Parathyroid adenoma (tissue), 2 donors: Measurements from ENCODE around the gene MASP2.
"Not testable (repeated sequence)": the region's sequence is repeated elsewhere in the genome, so short reads cannot be mapped to it uniquely, and the experiment has no call there.

ENCODE experiments used
- H2AFZ ChIP-seq: fragments of 300-600 bp; sonication (generic); one replicate; pipeline ENCODE4 v1.7.0; 2017; ENCODE audit warnings: antibody characterized with exemption, mild to moderate bottlenecking
- H3K27ac ChIP-seq: fragments of 300-600 bp; sonication (generic); one replicate; pipeline ENCODE4 v1.7.0; 2017
- H3K27me3 ChIP-seq: fragments of 300-600 bp; sonication (generic); one replicate; pipeline ENCODE4 v1.7.0; 2017; ENCODE audit warnings: low read length; ENCODE audit not compliant: control insufficient read depth, insufficient read depth
- H3K36me3 ChIP-seq: fragments of 300-600 bp; sonication (generic); one replicate; pipeline ENCODE4 v1.7.0; 2017; ENCODE audit warnings: low read length; ENCODE audit not compliant: control insufficient read depth, insufficient read depth
- H3K4me1 ChIP-seq: fragments of 300-600 bp; sonication (generic); one replicate; pipeline ENCODE4 v1.7.0; 2017; ENCODE audit warnings: control low read depth
- H3K4me2 ChIP-seq: fragments of 300-600 bp; sonication (generic); one replicate; pipeline ENCODE4 v1.7.0; 2017; ENCODE audit warnings: low read length
- H3K4me3 ChIP-seq: fragments of 300-600 bp; sonication (generic); one replicate; pipeline ENCODE4 v1.7.0; 2017; ENCODE audit warnings: low read depth, low read length
- H3K79me2 ChIP-seq: fragments of 300-600 bp; sonication (generic); one replicate; pipeline ENCODE4 v1.7.0; 2017; ENCODE audit warnings: control low read depth
- H3K9ac ChIP-seq: fragments of 300-600 bp; sonication (generic); one replicate; pipeline ENCODE4 v1.7.0; 2017; ENCODE audit warnings: mild to moderate bottlenecking
- H3K9me3 ChIP-seq: fragments of 300-600 bp; sonication (generic); one replicate; pipeline ENCODE4 v1.7.0; 2017; ENCODE audit warnings: low read length; ENCODE audit not compliant: control insufficient read depth
- TF ChIP-seq, protein P1 (sequence below): fragments of 300-600 bp; sonication (generic); IDR thresholded peaks from one replicate; pipeline ENCODE4 v1.7.0; 2017; ENCODE audit warnings: antibody characterized with exemption, mild to moderate bottlenecking
- donor health status: primary hyperparathyroidism.

The MASP2 gene

GRCh38 chr1:11024154-11024873 is 22.7 kb downstream of the MASP2 start:
- no peak overlapping the region for H3K27ac ChIP-seq
- no peaks in the 10 kb centered on the region for H3K4me1 ChIP-seq
- H3K36me3 ChIP-seq: no peaks in the 10 kb centered on the region

DNA sequence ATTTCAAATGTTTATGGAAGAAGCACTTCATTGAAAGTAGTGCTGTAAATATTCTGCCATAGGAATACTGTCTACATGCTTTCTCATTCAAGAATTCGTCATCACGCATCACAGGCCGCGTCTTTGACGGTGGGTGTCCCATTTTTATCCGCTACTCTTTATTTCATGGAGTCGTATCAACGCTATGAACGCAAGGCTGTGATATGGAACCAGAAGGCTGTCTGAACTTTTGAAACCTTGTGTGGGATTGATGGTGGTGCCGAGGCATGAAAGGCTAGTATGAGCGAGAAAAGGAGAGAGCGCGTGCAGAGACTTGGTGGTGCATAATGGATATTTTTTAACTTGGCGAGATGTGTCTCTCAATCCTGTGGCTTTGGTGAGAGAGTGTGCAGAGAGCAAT is 23.8 kb downstream of the MASP2 start:
- no peaks in the 10 kb centered on the region for H3K36me3 ChIP-seq

More at GRCh38 chr1:11024154-11024873, 22.7 kb downstream of the MASP2 start:
- no peak overlapping the region for H3K9ac ChIP-seq
- no peak overlapping the region for H3K4me3 ChIP-seq
- no peaks in the 10 kb centered on the region for H3K9me3 ChIP-seq
- H3K79me2 ChIP-seq: no peaks in the 10 kb centered on the region
- H2AFZ ChIP-seq: no peak overlapping the region
- TF ChIP-seq, protein P1, sequence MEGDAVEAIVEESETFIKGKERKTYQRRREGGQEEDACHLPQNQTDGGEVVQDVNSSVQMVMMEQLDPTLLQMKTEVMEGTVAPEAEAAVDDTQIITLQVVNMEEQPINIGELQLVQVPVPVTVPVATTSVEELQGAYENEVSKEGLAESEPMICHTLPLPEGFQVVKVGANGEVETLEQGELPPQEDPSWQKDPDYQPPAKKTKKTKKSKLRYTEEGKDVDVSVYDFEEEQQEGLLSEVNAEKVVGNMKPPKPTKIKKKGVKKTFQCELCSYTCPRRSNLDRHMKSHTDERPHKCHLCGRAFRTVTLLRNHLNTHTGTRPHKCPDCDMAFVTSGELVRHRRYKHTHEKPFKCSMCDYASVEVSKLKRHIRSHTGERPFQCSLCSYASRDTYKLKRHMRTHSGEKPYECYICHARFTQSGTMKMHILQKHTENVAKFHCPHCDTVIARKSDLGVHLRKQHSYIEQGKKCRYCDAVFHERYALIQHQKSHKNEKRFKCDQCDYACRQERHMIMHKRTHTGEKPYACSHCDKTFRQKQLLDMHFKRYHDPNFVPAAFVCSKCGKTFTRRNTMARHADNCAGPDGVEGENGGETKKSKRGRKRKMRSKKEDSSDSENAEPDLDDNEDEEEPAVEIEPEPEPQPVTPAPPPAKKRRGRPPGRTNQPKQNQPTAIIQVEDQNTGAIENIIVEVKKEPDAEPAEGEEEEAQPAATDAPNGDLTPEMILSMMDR: no peak
- H3K27me3 ChIP-seq: no peaks in the 10 kb centered on the region
- H3K4me2 ChIP-seq: no peak overlapping the region

DNA sequence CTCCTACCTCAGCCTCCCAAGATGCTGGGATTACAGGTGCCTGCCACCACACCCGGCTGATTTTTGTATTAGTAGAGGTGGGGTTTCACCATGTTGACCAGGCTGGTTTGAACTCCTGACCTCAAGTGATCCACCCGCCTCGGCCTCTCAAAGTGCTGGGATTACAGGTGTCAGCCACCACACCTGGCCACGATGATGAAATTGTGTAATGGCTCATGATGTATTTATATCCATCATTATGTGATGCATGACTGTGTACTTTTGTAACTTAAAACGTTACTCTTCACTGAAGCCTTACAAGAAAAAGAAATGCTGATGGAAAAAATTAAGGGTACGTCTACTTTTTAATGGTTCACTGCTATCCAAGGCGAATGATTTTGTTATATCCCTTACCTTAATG is 27.1 kb downstream of the MASP2 start:
- H3K27me3 ChIP-seq: no peaks in the 10 kb centered on the region
- H3K9me3 ChIP-seq: no peaks in the 10 kb centered on the region
- H3K4me2 ChIP-seq: no peak overlapping the region
- TF ChIP-seq, protein P1: no peak
- no peak overlapping the region for H3K4me3 ChIP-seq
- no peak overlapping the region for H2AFZ ChIP-seq
- no peaks in the 10 kb centered on the region for H3K36me3 ChIP-seq
- H3K9ac ChIP-seq: no peak overlapping the region
- no peaks in the 10 kb centered on the region for H3K79me2 ChIP-seq
- H3K27ac ChIP-seq: no peak overlapping the region
- no peaks in the 10 kb centered on the region for H3K4me1 ChIP-seq

More for the DNA sequence above, 23.8 kb downstream of the MASP2 start:
- no peak overlapping the region for H3K27ac ChIP-seq
- no peak overlapping the region for H3K4me3 ChIP-seq
- H2AFZ ChIP-seq: no peak overlapping the region
- TF ChIP-seq, protein P1: no peak
- H3K4me1 ChIP-seq: no peaks in the 10 kb centered on the region
- no peak overlapping the region for H3K9ac ChIP-seq
- H3K27me3 ChIP-seq: no peaks in the 10 kb centered on the region
- no peaks in the 10 kb centered on the region for H3K9me3 ChIP-seq
- no peaks in the 10 kb centered on the region for H3K79me2 ChIP-seq
- no peak overlapping the region for H3K4me2 ChIP-seq

DNA sequence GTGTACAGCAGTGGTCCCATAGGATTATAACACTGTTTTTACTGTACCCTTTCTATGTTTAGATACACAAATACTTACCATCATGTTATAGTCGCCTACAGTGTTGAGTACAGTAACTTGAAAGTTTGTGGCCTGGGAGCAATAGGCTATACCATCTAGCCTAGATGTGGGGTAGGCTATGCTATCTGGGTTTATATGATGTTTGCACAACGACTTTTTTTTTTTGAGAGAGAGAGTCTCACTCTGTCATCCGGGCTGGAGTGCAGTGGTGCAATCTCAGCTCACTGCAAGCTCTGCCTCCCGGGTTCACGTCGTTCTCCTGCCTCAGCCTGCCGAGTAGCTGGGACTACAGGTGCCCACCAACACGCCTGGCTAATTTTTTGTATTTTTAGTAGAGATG is 27.7 kb downstream of the MASP2 start:
- not testable (repeated sequence) for H3K4me3 ChIP-seq, H2AFZ ChIP-seq, H3K36me3 ChIP-seq, H3K9me3 ChIP-seq, H3K4me2 ChIP-seq, H3K27me3 ChIP-seq, H3K4me1 ChIP-seq, H3K9ac ChIP-seq, H3K79me2 ChIP-seq, H3K27ac ChIP-seq

DNA sequence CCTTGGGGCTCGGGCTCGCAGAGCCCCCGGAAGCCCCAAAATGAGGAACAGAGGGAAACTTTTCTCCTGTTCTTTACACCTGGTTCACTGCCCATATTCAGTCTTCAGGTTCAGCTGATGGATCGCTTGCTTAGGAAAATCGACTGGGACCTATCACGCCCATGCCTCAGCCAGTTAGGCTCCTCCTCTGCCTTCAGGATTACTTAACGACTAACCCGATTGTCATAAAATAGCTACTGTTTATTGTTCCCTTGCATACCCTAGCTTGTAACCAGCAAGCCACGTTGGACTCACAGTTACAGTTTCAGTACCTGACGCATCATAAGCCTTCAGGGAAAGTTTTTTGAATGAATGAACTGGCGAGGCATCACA is 33.9 kb downstream of the MASP2 start:
- Histone ChIP-seq H3K9me3 (no peaks in the 10 kb centered on the region), H3K27me3 (no peaks in the 10 kb centered on the region), H3K4me3 (peak overlapping the region; percentile 95), H3K4me2 (peak overlapping the region; percentile 88), H2AFZ (peak overlapping the region; percentile 95), H3K36me3 (no peaks in the 10 kb centered on the region), H3K9ac (peak overlapping the region; percentile 87), H3K79me2 (peaks cover 19% of the 10 kb centered on the region), H3K27ac (peak overlapping the region; percentile 96), H3K4me1 (peaks cover 13% of the 10 kb centered on the region)
- TF ChIP-seq, protein P1: no peak
